SU-DHL-6 (cell line): ENCODE measurements around the gene TRAPPC4.
"Not testable (repeated sequence)": the region's sequence is repeated elsewhere in the genome, so short reads cannot be mapped to it uniquely, and the experiment has no call there.

Experiments used
- H2AFZ ChIP-seq: fragments of 200-600 bp; sonication (generic); 2 replicates; pipeline ENCODE4 v1.6.1; 2014; ENCODE audit warnings: low read depth, mild to moderate bottlenecking, moderate library complexity, mixed read lengths, antibody characterized with exemption, low read length; ENCODE audit not compliant: severe bottlenecking
- H3F3A ChIP-seq: fragments of 200-600 bp; shearing (Covaris generic); 2 replicates; pipeline ENCODE4 v1.6.0; 2016; ENCODE audit warnings: antibody characterized with exemption, mild to moderate bottlenecking; ENCODE audit not compliant: insufficient read depth
- H3K27ac ChIP-seq: fragments of 200-600 bp; sonication (generic); 2 replicates; pipeline ENCODE4 v1.5.1; 2016; ENCODE audit warnings: low read depth, mild to moderate bottlenecking, low read length, moderate library complexity, mixed read lengths
- H3K27me3 ChIP-seq: fragments of 200-600 bp; sonication (generic), shearing (Covaris generic); 2 replicates; pipeline ENCODE4 v1.6.0; 2014; ENCODE audit warnings: mild to moderate bottlenecking, low read length
- H3K36me3 ChIP-seq: fragments of 200-600 bp; sonication (generic); 2 replicates; pipeline ENCODE4 v1.6.1; 2014; ENCODE audit warnings: mild to moderate bottlenecking, low read length, mixed read lengths
- H3K4me2 ChIP-seq: fragments of 300-600, 200-600 bp; shearing (Covaris generic), sonication (generic); 2 replicates; pipeline ENCODE4 v1.6.0; 2014; ENCODE audit warnings: low read length, low read depth, mild to moderate bottlenecking; ENCODE audit not compliant: poor library complexity, severe bottlenecking
- H3K4me3 ChIP-seq: fragments of 200-600 bp; sonication (generic); 2 replicates; pipeline ENCODE4 v1.5.1; 2014; ENCODE audit warnings: antibody characterized with exemption, low read length, mild to moderate bottlenecking, mixed read lengths; ENCODE audit not compliant: insufficient read depth, poor library complexity, severe bottlenecking
- H3K79me2 ChIP-seq: fragments of 200-600 bp; sonication (generic); 2 replicates; pipeline ENCODE4 v1.6.1; 2014; ENCODE audit warnings: mild to moderate bottlenecking, low read length, moderate library complexity; ENCODE audit not compliant: insufficient read depth
- H3K9ac ChIP-seq: fragments of 200-600 bp; sonication (generic); 2 replicates; pipeline ENCODE4 v1.7.0; 2014; ENCODE audit warnings: mild to moderate bottlenecking, low read length
- H3K9me2 ChIP-seq: fragments of 200-600 bp; sonication (generic); replicated peaks from 2 replicates; pipeline ENCODE4 v1.6.1; 2014; ENCODE audit warnings: low read length; ENCODE audit not compliant: insufficient read depth
- H3K9me3 ChIP-seq: fragments of 200-600 bp; sonication (generic); 2 replicates; pipeline ENCODE4 v1.6.1; 2014; ENCODE audit warnings: low read length, mixed read lengths; ENCODE audit not compliant: insufficient read depth
- H4K20me1 ChIP-seq: fragments of 200-600 bp; sonication (generic); 2 replicates; pipeline ENCODE4 v1.6.1; 2014; ENCODE audit warnings: low read depth, mild to moderate bottlenecking, antibody characterized with exemption, low read length, moderate library complexity, mixed read lengths
- EZH2phosphoT487 ChIP-seq: fragments of 200-600 bp; sonication (generic), shearing (Covaris generic); conservative IDR thresholded peaks from 2 replicates; pipeline ENCODE4 v1.6.1; 2018; ENCODE audit warnings: mild to moderate bottlenecking, antibody characterized with exemption, low read length, moderate library complexity, mixed read lengths
- TF ChIP-seq, protein P1 (sequence below): fragments of 200-600 bp; sonication (generic); IDR thresholded peaks from one replicate; pipeline ENCODE4 v1.5.1; 2017; ENCODE audit warnings: antibody characterized with exemption, mild to moderate bottlenecking, low read length, moderate library complexity; ENCODE audit not compliant: insufficient read depth, poor library complexity, severe bottlenecking

Gene TRAPPC4

DNA sequence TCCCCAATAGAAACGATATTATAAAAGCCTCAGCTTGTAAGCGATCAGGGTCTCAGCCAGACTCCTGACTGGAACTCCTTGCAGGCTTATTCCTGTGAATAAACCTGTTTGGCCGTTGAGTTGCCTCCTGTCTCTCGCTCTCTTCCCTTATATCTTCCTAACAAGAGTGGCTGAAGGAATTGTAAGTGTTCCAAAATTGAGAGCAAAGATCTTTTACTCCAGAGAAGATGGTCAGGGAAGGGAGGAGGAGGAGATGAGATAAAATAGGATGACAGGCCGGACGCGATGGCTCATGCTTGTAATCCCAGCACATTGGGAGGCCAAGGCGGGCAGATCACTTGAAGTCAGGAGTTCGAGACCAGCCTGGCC lies 13.3 kb downstream of the TRAPPC4 start:
- Histone ChIP-seq H3K79me2 (peaks cover 6% of the 10 kb centered on the region), H4K20me1 (no peaks in the 10 kb centered on the region), H3K9ac (no peak overlapping the region), H3K27me3 (no peaks in the 10 kb centered on the region), H3F3A (no peaks in the 10 kb centered on the region; the same call in 1 of the 2 replicates), H2AFZ (no peak overlapping the region), H3K27ac (no peak overlapping the region), H3K36me3 (no peaks in the 10 kb centered on the region), H3K9me2 (no peaks in the 10 kb centered on the region), H3K4me2 (no peak overlapping the region), H3K9me3 (no peaks in the 10 kb centered on the region), H3K4me3 (no peak overlapping the region)
- no peak for TF ChIP-seq EZH2phosphoT487
- TF ChIP-seq, protein P1, sequence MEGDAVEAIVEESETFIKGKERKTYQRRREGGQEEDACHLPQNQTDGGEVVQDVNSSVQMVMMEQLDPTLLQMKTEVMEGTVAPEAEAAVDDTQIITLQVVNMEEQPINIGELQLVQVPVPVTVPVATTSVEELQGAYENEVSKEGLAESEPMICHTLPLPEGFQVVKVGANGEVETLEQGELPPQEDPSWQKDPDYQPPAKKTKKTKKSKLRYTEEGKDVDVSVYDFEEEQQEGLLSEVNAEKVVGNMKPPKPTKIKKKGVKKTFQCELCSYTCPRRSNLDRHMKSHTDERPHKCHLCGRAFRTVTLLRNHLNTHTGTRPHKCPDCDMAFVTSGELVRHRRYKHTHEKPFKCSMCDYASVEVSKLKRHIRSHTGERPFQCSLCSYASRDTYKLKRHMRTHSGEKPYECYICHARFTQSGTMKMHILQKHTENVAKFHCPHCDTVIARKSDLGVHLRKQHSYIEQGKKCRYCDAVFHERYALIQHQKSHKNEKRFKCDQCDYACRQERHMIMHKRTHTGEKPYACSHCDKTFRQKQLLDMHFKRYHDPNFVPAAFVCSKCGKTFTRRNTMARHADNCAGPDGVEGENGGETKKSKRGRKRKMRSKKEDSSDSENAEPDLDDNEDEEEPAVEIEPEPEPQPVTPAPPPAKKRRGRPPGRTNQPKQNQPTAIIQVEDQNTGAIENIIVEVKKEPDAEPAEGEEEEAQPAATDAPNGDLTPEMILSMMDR, result no peak

DNA sequence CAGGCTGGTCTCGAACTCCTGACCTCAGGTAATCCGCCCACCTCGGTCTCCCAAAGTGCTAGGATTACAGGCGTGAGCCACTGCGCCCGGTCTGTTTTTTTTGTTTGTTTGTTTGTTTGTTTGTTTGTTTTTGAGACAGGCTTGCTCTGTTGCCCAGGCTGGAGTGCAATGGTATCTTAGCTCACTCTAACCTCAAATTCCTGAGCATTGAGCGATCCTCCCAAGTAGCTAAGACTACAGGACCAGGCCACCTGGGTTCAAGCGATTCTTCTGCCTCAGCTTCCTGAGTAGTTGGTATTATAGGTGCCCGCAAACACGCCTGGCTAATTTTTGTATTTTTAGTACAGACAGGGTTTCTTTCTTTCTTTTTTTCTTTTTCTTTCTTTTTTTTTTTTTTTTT lies 14.9 kb downstream of the TRAPPC4 start:
- not testable (repeated sequence) for H3K9me3 ChIP-seq, H3K79me2 ChIP-seq, H3K9ac ChIP-seq, H3K27ac ChIP-seq, H3K4me3 ChIP-seq, H2AFZ ChIP-seq, H3K36me3 ChIP-seq, H3K9me2 ChIP-seq, H3K27me3 ChIP-seq, H4K20me1 ChIP-seq, H3K4me2 ChIP-seq, H3F3A ChIP-seq

DNA sequence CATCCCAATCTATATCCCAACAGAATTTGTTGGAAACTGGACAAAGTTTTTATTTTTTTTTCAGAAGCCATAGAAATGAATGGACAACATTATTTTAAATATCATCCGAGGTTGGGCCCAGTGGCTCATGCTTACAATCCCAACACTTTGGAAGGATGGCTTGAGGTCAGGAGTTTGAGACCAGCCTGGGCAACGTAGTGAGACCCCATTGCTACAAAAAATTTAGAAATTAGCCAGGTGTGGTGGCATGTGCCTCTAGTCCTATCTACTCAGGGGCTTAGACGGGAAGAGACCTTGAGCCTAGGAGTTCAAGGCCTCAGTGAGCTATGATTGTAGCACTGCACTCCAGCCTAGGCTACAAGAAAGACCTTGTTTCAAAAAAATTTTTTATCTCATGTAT lies 16.2 kb downstream of the TRAPPC4 start:
- H3K9me3 ChIP-seq, result no peaks in the 10 kb centered on the region
- H2AFZ ChIP-seq, result no peak overlapping the region
- no peaks in the 10 kb centered on the region; the same call in 1 of the 2 replicates for H3F3A ChIP-seq
- H3K27ac ChIP-seq, result no peak overlapping the region
- peaks cover 4% of the 10 kb centered on the region for H3K79me2 ChIP-seq
- H3K4me2 ChIP-seq, result no peak overlapping the region
- TF ChIP-seq, protein P1, result no peak
- no peak for TF ChIP-seq EZH2phosphoT487
- H3K9ac ChIP-seq, result no peak overlapping the region
- H3K4me3 ChIP-seq, result no peak overlapping the region
- H3K27me3 ChIP-seq, result no peaks in the 10 kb centered on the region
- H3K36me3 ChIP-seq, result no peaks in the 10 kb centered on the region
- no peaks in the 10 kb centered on the region for H3K9me2 ChIP-seq
- H4K20me1 ChIP-seq, result no peaks in the 10 kb centered on the region

GRCh38 chr11:119038884-119039283 lies 20.3 kb downstream of the TRAPPC4 start:
- no peak overlapping the region for H2AFZ ChIP-seq
- H3K4me2 ChIP-seq, result no peak overlapping the region
- peaks cover 5% of the 10 kb centered on the region; the same call in 1 of the 2 replicates for H3F3A ChIP-seq
- H3K79me2 ChIP-seq, result no peaks in the 10 kb centered on the region
- no peaks in the 10 kb centered on the region for H3K27me3 ChIP-seq
- no peak for TF ChIP-seq EZH2phosphoT487
- TF ChIP-seq, protein P1, result no peak
- no peaks in the 10 kb centered on the region for H3K9me3 ChIP-seq
- H3K4me3 ChIP-seq, result no peak overlapping the region
- H3K36me3 ChIP-seq, result no peaks in the 10 kb centered on the region
- no peak overlapping the region for H3K9ac ChIP-seq
- H3K9me2 ChIP-seq, result no peaks in the 10 kb centered on the region
- no peaks in the 10 kb centered on the region for H4K20me1 ChIP-seq
- H3K27ac ChIP-seq, result no peak overlapping the region

GRCh38 chr11:119039471-119039870 lies 20.9 kb downstream of the TRAPPC4 start:
- H3F3A ChIP-seq, H3K27me3 ChIP-seq, H3K4me2 ChIP-seq, H3K79me2 ChIP-seq, H3K9ac ChIP-seq, H2AFZ ChIP-seq, H3K9me3 ChIP-seq, H3K36me3 ChIP-seq, H3K4me3 ChIP-seq, H4K20me1 ChIP-seq, H3K9me2 ChIP-seq: not testable (repeated sequence)
- 0 out of 2 replicates have a peak overlapping the region, but pooled peaks have one; percentile 45 for H3K27ac ChIP-seq
